HS-27A (cell line): ENCODE measurements around the gene SAFB.

ENCODE experiments used
- DNase-seq: peaks from one replicate; pipeline ENCODE4 v3.0.0-alpha.2; 2012; ENCODE audit warnings: low read depth, missing footprints

The SAFB gene

GRCh38 chr19:5666921-5667610 is 44.2 kb downstream of the SAFB start:
- DNase-seq, result no peak

DNA sequence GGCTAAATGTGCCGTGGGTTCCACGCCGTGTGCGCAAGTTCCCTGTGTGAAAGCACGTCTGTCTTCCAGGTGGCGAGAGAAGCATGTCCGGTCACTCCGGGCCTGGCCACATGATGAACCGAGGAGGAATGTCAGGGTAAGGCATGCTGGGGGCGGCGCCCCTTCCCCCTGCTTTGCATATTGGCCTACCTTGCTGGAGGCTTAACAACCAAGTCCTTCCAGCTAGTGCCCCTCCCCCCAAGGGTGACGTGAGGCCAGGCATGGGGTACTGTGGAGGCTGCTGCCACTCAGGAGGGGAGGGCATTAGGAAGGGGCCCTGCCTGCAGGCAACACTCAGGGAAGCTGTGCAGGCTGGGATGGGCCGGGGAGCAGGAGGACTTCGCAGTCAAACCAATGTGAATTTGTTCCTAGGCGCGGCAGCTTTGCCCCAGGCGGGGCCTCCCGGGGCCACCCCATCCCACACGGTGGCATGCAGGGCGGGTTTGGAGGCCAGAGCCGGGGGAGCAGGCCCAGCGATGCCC is 44.9 kb downstream of the SAFB start:
- no peak for DNase-seq

DNA sequence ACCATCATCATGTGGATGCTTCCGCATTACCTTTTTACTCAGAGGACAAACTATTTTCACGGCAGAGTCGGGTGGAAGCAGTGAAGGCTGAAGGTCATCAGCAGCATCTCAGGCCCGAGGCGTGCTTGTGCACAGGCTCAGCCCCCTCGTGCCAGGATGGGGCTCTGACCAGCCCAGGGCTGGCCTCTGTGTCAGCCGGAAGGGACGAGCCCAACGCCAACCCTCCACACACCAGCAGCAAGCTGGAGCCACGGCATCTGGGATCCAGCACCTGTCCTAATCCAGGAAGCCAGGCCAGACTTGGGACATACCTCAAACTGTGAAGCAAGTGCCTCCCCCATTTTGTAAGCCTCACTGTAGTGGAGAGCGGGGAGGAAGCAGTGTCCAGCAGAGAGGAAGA is 46.3 kb downstream of the SAFB start:
- DNase-seq, result no peak

- no peak for DNase-seq
These were observed 48.7 kb downstream of the SAFB start for GRCh38 chr19:5671600-5671999.

- DNase-seq, result no peak
These were observed 50.0 kb downstream of the SAFB start for GRCh38 chr19:5672708-5673459.

- DNase-seq, result no peak
These were observed 50.9 kb downstream of the SAFB start for GRCh38 chr19:5673752-5674151.

DNA sequence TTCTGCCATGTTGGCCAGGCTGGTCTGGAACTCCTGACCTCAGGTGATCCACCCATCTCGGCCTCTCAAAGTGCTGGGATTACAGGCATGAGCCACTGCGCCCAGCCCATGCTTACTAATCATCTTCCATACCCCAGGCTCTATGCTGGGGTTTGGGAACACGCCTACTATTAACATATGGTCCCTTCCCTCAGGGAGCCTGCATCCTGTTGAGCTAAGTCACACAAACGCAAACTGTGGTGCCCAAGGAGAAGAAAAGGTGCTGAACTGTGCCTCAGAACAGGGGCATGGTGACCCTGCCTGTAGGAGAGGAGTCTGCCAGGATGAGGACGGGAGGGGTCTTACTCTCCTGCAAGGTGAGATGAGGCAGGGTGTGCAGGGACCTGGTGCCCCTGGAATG is 51.8 kb downstream of the SAFB start:
- DNase-seq, result no peak

DNA sequence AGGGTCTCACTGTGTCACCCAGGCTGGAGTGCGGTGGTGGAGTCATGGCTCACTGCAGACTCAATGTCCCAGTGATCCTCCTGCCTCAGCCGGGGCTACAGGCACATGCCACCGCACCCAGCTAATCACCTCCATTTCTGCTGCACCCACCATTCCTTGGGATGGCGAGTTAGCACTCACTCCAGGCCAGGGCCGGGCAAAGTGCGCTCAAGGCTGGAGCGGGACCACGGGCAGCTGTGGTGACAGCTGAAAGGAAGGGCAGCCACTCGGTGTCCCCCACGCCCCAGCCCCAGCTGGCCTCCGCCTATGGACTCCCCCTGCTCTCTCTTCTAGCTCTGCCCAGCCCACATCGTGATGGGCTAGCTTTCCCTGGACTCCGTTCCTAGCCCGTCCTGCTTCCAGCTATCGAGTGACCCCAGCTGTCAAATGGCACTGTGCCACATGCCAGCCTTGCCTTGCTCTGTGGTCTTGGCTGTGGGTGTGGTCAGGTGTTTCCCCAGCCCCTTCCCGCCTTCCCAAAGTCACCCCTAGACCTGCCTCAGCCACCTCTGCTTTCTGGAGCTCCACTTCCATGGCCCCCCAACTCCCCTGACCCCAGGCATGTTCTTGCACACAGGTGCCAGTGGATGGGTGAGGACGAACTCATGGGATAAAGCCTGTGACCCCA is 53.4 kb downstream of the SAFB start:
- no peak for DNase-seq

DNA sequence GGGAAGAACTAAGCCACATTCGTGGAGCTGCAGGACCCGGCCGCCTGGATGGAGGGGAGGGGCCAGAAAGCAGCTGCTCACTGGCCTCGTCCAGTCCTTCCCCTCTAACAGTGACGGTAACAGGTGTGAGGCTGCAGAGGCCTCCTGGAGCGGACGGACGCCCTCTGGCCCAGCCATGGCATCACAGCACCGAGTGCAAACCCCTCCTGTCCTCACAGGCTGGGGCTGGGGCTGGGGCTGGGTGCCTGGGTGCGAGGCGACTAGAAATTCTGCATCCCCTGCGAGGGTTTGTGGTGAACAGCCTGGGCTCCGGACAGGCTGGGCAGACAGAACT is 53.9 kb downstream of the SAFB start:
- DNase-seq, result no peak

DNA sequence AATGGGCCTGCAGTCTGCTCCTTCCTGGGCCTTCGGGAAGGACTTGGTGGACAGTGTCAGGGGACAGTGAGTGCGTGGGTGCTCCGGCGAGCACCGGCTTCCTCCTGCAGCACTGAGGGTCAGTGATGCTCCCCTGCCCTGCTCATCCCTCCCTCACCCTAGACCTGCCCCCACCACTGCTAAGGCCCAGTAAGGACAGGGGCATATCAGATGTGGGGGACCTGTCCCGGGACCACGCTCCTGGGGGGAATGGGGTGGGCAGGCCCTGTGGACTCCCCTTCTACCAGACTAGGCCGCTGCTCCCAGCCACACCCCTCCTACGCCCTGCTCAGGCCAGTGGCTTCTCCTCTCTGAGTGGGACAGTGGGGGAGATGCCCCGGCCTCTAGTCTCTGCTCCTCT is 54.3 kb downstream of the SAFB start:
- DNase-seq, result no peak

- DNase-seq, result no peak
These were observed 54.7 kb downstream of the SAFB start for GRCh38 chr19:5677580-5677979.

GRCh38 chr19:5678071-5678718 is 55.3 kb downstream of the SAFB start:
- no peak for DNase-seq

GRCh38 chr19:5679289-5680083 is 56.6 kb downstream of the SAFB start:
- no peak for DNase-seq

GRCh38 chr19:5680084-5680436 is 57.2 kb downstream of the SAFB start:
- DNase-seq, result no peak

- DNase-seq, result peak; percentile 93
These were observed 57.8 kb downstream of the SAFB start, which contains the start of the genes HSD11B1L and MICOS13 for GRCh38 chr19:5680437-5681368. TSS of gene HSD11B1L (plus strand) at chr19:5681027. CDS start at chr19:5684833, 3,806 bp downstream. TSS of gene MICOS13 (minus strand) at chr19:5680516. CDS start at chr19:5680486, 30 bp downstream.

DNA sequence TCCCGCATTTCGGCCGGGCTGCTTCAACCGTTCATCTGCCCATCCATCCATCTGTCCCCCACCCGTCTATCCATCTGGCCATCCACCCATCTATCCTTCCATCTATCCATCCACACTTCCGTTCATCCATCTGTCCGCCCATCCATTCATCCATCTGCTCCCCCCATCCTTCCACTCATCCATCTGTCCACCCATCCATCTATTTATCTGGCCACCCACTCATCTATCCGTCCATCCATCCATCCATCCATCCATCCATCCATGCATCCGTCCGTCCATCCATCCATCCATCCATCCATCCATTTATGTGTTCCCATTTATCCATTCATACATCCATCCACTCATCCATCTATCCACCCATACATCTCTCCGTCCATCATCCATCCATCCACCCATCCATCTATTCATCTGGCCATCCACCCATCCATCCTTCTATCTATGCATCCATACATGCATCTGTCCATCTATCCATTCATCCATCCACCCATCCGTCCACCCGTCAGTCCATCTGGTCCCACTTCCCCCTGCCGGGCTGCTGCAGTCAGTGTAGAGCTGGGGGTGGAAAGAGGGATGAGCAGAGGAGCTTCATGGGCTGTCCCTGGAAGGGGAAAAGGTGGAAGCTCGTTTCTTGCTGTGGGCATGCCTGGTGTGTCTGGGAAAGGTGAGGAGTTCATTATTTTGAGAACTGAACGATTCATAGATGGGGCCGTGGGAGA is 58.7 kb downstream of the SAFB start:
- DNase-seq, result no peak

DNA sequence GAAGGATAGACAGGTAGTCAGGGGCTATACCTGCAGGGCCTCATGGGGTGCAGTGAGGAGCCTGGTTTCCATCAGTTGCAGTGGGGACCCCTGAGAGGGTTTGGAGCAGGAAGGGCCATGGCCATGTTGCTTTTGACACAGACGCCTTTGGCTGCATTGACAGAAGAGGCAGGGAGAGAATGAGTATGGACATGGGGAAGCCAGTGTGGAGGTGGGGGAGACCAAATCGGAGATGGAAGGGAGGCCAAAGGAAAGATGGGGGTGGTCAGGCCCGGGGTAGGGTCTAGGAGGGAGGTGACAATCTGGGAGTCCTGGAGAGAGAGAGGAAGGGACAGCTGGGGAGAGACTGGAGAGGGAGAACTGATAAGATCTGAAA is 59.2 kb downstream of the SAFB start:
- no peak for DNase-seq

DNA sequence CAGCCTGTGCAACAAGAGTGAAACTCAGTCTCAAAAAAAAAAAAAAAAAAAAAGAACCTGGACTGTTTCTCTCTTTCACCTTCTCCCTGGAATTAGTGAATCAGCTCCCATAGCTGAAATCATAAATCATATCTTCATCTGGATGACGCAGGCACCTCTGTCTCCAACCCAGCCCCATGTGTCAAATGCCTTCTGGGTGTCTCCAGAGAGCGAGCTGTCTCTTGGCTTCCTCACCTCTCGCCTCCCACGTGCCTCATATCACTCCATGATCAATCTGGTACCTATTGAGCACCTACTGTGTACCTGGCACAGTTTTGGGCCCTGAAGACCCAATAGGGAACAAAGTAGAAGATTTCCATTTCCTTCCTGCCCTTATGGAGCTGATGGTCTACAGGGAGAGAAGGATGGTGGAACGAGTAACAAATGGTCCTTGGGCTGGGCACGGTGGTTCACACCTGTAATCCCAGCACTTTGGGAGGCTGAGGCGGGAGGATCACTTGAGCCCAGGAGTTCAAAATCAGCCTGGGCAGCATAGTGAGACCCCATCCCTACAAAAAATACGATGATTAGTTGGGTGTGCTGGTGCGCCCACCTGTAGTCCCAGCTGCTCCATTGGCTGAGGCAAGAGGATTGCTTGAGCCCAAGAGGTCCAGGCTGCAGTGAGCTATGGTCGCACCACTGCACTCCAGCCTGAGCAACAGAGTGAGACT is 60.4 kb downstream of the SAFB start:
- DNase-seq, result no peak
